OCI-LY3 (cell line): Measurements from ENCODE around the gene DLK1.

Source experiments
- H2AFZ ChIP-seq: fragments of 200-600, 300-600 bp; shearing (Covaris generic); 2 replicates; pipeline ENCODE4 v1.6.0; 2014; ENCODE audit warnings: antibody characterized with exemption, low read depth, low read length
- H3K27ac ChIP-seq: fragments of 200-600, 300-600 bp; sonication (generic); 2 replicates; pipeline ENCODE4 v1.5.1; 2014; ENCODE audit warnings: mild to moderate bottlenecking, low read length, moderate library complexity, mixed read lengths
- H3K27me3 ChIP-seq: fragments of 200-600, 300-600 bp; sonication (generic); 2 replicates; pipeline ENCODE4 v1.6.1; 2014; ENCODE audit warnings: low read depth, low read length, mixed read lengths
- H3K36me3 ChIP-seq: fragments of 200-600, 300-600 bp; sonication (generic); replicated peaks from 2 replicates; pipeline ENCODE3; 2014; ENCODE audit warnings: low read depth, low read length, mixed read lengths
- H3K4me1 ChIP-seq: fragments of 300-600, 200-600 bp; sonication (generic); 2 replicates; pipeline ENCODE4 v1.6.1; 2014; ENCODE audit warnings: low read length, mixed read lengths
- H3K4me2 ChIP-seq: fragments of 200-600, 300-600 bp; sonication (generic); 2 replicates; pipeline ENCODE4 v1.6.1; 2014; ENCODE audit warnings: low read length, mixed read lengths
- H3K4me3 ChIP-seq: fragments of 300-600, 200-600 bp; sonication (generic); 2 replicates; pipeline ENCODE4 v1.5.1; 2014; ENCODE audit warnings: antibody characterized with exemption, mild to moderate bottlenecking, low read length, moderate library complexity
- H3K79me2 ChIP-seq: fragments of 300-600, 200-600 bp; shearing (Covaris generic); 2 replicates; pipeline ENCODE4 v1.6.1; 2014; ENCODE audit warnings: mild to moderate bottlenecking, low read length, mixed read lengths
- H3K9ac ChIP-seq: fragments of 300-600, 200-600 bp; shearing (Covaris generic); 2 replicates; pipeline ENCODE4 v1.6.0; 2014; ENCODE audit warnings: mild to moderate bottlenecking, low read length, moderate library complexity
- H3K9me3 ChIP-seq: fragments of 200-600, 300-600 bp; shearing (Covaris generic); 2 replicates; pipeline ENCODE4 v1.6.1; 2014; ENCODE audit warnings: low read length, mixed read lengths; ENCODE audit not compliant: insufficient read depth
- H4K20me1 ChIP-seq: fragments of 200-600, 300-600 bp; sonication (generic); 2 replicates; pipeline ENCODE4 v1.6.1; 2016; ENCODE audit warnings: low read length, mixed read lengths; ENCODE audit not compliant: insufficient read depth
- CTCF ChIP-seq: fragments of 200-600, 300-600 bp; sonication (generic); IDR thresholded peaks from 2 replicates; pipeline ENCODE4 v1.5.1; 2014; ENCODE audit warnings: antibody characterized with exemption, low read length, low read depth
- EZH2phosphoT487 ChIP-seq: fragments of 200-600 bp; shearing (Covaris generic); IDR thresholded peaks from 2 replicates; pipeline ENCODE4 v1.6.1; 2018; ENCODE audit warnings: antibody characterized with exemption, mixed run types, low read depth

Gene DLK1

GRCh38 chr14:100762089-100762515 lies 35.4 kb downstream of the DLK1 start:
- no peaks in the 10 kb centered on the region for H3K4me1 ChIP-seq
- H3K4me3 ChIP-seq, result no peak overlapping the region
- H3K4me2 ChIP-seq, result no peak overlapping the region
- no peak overlapping the region for H3K9ac ChIP-seq
- H3K9me3 ChIP-seq, result no peaks in the 10 kb centered on the region
- H2AFZ ChIP-seq, result no peak overlapping the region
- peaks cover 11% of the 10 kb centered on the region; the same call in 1 of the 2 replicates for H3K27me3 ChIP-seq
- H3K79me2 ChIP-seq, result no peaks in the 10 kb centered on the region
- H3K36me3 ChIP-seq, result no peaks in the 10 kb centered on the region
- no peaks in the 10 kb centered on the region for H4K20me1 ChIP-seq
- TF ChIP-seq CTCF (no peak), EZH2phosphoT487 (no peak)
- H3K27ac ChIP-seq, result no peak overlapping the region

GRCh38 chr14:100762901-100763300 lies 36.2 kb downstream of the DLK1 start:
- Histone ChIP-seq H3K9me3 (no peaks in the 10 kb centered on the region), H2AFZ (no peak overlapping the region), H3K79me2 (no peaks in the 10 kb centered on the region), H3K4me3 (no peak overlapping the region), H3K9ac (no peak overlapping the region), H3K4me2 (no peak overlapping the region), H3K27me3 (peaks cover 11% of the 10 kb centered on the region; the same call in 1 of the 2 replicates), H3K4me1 (no peaks in the 10 kb centered on the region), H3K27ac (no peak overlapping the region), H4K20me1 (no peaks in the 10 kb centered on the region), H3K36me3 (no peaks in the 10 kb centered on the region)
- TF ChIP-seq CTCF, result no peak
- TF ChIP-seq EZH2phosphoT487, result no peak

GRCh38 chr14:100764471-100765115 lies 37.9 kb downstream of the DLK1 start:
- TF ChIP-seq EZH2phosphoT487 (no peak), CTCF (no peak)
- Histone ChIP-seq H3K27ac (no peak overlapping the region), H4K20me1 (no peaks in the 10 kb centered on the region), H3K4me2 (no peak overlapping the region), H2AFZ (no peak overlapping the region), H3K4me1 (no peaks in the 10 kb centered on the region), H3K27me3 (peaks cover 4% of the 10 kb centered on the region; the same call in 1 of the 2 replicates), H3K9ac (no peak overlapping the region), H3K79me2 (no peaks in the 10 kb centered on the region), H3K4me3 (no peak overlapping the region), H3K36me3 (no peaks in the 10 kb centered on the region), H3K9me3 (no peaks in the 10 kb centered on the region)

GRCh38 chr14:100765296-100765695 lies 38.6 kb downstream of the DLK1 start:
- no peak overlapping the region for H3K4me3 ChIP-seq
- H3K9me3 ChIP-seq, result no peaks in the 10 kb centered on the region
- H3K79me2 ChIP-seq, result no peaks in the 10 kb centered on the region
- H3K27ac ChIP-seq, result no peak overlapping the region
- H4K20me1 ChIP-seq, result no peaks in the 10 kb centered on the region
- peaks cover 4% of the 10 kb centered on the region; the same call in 1 of the 2 replicates for H3K27me3 ChIP-seq
- no peak overlapping the region for H3K4me2 ChIP-seq
- H3K9ac ChIP-seq, result no peak overlapping the region
- no peaks in the 10 kb centered on the region for H3K4me1 ChIP-seq
- H3K36me3 ChIP-seq, result no peaks in the 10 kb centered on the region
- no peak for TF ChIP-seq CTCF
- TF ChIP-seq EZH2phosphoT487, result no peak
- no peak overlapping the region for H2AFZ ChIP-seq
